Urothelium cell line (cell line): ENCODE data around the gene NOC3L.

Experiments
- DNase-seq: peaks from one replicate; pipeline ENCODE4 v3.0.0; 2011; ENCODE audit warnings: low spot score, mixed read lengths
- FAIRE-seq: peaks from 2 replicates; lab custom pipeline; 2011; peaks lifted over from hg19 to GRCh38; lab: Jason Lieb, UNC

Gene NOC3L

DNA sequence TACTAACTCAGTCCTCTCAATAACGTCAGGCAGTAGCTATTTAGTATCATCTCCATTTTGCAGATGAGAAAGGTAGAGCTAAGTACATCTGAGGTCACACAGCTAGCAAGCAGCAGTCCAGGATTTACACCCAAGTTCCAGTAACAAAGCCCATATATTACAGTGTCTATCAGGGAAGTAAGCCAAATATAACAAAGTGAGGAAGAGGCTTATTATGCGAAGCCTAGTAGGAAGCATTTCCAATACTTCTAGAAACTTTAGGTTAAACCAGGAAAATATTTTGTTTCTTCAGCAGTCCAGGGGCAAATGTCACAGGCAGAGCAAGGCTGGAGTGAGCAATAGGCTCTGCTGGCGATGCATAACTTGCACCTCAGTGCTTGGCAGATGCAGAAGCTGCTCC lies 53.9 kb downstream of the NOC3L start:
- DNase-seq (no peak), FAIRE-seq (no peak)

DNA sequence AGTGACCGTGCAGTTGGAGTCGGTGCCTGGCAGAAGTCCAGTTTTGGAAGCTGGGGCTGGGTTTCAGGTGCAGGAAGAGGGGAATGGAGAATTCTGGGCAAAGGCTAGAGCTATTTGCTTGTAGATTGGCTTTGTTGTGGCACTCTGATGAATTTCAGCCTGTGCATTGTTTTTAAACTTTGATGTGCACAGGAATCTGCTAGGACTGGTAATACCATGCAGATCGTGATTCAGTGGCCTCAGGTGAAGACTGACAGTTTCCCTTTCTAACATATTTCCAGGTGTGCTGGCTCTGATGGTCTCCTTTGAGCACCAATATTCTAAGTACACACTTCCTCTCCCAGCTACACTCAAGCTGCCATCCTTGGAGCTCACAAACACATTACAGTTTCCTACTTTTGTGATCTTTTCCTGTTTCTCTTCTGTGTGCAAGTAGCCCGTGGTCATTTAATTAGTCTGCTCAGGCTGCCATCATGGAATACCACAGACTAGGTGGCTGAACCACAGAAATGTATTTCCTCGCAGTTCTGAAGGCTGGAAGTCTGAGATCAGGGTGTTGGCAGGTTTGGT lies 55.6 kb downstream of the NOC3L start:
- FAIRE-seq (no peak), DNase-seq (no peak)

DNA sequence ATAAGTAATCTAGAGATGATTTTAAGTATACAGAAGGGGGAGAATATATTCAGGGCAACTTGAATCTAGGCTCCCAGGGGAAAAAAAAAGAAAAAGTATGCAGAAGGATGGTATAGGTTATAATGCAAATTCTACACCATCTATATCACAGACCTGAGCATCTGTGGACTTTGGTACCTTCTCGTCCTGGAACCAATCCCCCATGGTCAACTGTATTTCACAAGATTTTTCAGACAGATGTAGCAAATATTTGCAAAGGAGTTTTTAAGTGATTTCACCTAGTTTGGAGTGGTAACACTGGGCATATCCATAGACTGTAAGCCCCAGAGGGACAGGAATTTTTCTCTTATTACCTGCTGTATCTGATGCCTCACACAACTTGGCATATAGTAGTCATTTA lies 58.8 kb downstream of the NOC3L start:
- FAIRE-seq = no peak
- DNase-seq = no peak

DNA sequence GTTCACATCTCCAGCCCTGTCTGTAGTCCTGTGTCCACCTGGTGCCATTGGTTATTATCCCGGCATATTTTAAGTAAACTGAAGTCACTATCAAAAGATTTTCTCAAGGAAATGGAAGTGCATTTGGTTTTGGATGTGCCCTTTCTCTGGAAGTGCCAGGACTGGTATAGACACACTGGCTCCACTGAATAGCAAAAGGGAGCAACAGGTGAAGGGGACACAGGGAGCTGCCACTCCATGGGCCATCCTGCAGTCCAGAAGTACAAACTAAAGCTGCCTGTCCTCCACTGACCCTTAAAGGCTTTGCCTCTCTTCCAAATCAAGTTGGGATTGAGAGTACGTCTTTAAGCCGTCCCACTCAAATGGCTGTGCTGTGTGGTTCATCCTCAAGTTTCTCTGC lies 62.7 kb downstream of the NOC3L start:
- DNase-seq = no peak

DNA sequence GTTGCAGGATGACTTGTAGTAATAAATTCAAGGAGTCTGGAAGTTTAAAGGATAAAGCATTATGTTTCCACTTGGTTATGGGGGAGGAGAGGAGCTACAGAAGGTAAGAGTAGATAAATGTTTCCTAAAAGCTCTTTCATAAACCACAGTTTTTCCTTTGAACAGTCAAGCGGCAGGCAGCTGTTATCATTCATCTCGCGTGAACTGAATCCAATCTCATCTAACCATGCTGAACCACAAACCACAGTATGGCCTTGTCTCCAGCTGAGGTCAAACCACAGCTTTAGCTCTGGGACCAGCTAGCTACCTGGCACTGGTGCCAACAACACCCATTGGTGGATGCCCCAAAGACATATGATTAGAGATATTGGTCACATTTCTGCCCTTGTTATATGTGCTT lies 63.3 kb downstream of the NOC3L start:
- peak; percentile 42 for DNase-seq
- FAIRE-seq = peak; percentile 68

More for the DNA sequence above, 62.7 kb downstream of the NOC3L start:
- no peak for FAIRE-seq

DNA sequence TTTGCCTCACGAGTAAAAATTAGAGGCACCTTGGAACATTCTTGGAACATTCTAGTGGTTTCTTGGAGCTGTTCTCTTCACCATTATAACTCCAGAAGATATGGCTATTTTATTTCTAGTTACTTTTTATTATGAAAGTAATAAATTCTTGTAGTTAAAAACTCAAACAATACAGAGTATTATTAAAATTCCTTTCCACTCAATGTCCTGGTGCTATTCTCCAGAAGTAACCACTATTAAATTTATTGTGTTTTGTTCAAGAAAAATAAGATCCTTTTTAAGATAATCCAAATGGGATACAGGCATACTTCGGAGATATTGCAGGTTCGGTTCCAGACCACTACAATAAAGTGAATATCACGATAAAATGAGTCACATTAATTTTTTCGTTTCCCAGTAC lies 68.6 kb downstream of the NOC3L start:
- no peak for DNase-seq
- FAIRE-seq = no peak

DNA sequence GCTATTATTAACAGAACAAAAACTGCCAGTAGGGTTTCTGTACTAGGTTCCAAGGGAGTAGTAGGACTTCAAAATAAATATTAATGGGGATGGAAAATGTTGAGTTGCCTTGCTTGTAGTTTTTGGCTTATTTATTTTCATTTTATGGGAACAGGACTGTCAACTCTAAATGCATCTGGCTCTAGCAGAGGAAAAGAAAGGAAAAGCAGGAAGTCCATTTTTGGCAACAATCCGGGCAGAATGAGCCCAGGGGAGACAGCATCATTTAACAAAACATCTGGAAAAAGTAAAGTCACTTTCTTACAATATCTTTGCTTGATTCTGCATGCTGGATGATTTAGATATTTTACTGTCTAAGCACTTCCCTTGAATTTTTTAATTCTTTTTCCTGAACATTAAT lies 69.4 kb downstream of the NOC3L start:
- DNase-seq (no peak), FAIRE-seq (no peak)

DNA sequence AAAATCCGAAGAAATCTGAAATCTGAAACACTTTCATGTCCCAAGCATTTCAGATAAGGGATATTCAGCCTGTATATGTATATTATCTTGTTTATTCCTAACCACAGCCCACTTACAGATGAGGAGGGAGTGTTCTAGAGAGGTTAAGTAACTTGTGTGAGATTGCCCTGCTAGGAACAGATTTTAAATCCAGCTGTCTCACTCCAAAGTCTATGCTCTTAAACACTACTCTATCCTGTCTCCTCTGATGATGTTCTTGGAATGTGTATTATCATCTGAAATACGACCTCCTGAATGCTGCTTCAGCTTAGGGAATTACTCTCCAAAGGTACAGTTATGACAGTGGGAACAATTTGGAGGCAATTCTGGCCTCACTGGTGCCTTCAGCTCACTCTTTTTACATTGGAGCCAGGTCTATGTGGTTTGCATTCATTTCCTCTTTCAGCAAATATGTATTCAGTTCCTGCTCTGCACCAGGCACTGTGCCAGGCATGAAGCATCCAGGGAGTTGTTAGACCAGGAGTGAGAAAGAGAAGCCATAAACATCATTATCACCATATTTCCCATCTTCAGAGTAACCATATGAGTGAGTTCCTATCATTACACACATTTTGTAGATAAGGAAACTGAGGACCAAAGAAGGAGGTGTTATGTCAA lies 70.2 kb downstream of the NOC3L start:
- DNase-seq (no peak), FAIRE-seq (no peak)

DNA sequence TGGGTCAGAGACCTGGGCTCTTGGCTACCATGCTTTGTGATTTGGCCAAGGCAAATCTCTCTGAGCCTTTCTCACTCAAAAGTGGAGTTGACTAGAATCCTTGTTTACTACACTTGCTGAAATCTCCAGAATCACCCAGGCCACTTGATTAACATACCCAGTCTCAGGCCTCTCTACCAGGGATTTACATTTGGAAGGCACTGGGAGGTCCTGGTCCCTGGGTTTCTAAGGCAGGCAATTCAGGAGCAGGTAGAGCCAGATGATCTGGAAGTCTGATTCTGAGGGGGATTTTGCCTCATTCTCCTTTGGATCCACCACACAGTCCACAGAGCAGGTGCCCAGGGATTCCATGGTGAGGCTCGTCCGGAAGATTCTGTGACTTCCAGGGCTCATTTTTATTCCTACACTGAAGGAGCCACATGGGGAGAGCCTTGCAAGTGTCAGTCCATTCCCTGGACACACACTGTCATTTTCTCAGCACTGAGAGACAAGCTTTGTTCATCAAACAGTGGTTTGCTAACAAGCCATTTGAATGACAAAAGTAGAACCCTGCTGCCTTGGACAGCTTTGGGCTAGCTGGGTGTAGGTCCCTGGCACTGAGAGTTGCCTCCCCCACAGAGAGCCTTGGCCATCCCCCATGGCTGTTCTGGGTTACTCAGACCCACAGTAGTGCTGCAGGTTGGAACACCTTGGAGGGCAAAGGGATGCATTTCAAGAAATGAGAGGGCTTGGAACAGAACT lies 74.2 kb downstream of the NOC3L start:
- DNase-seq (no peak), FAIRE-seq (no peak)

DNA sequence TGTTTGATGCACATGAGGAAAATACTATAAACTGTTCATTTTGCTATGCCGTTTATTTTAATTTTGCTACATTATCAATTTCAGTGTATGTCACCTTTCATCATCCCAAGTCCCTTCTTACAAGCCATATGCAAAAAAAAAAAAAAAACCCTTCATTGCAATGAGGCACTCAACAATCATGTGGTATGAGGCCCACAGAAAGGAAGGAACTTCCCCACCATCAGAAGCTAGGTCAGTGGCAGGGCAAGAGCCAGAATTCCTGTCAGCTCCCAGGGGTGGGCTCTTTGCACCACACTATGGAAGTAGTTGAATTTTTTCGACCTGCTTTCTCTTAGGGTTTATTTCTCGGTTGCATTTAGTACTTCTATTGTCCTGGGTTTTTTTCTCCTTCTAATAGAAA lies 75.4 kb downstream of the NOC3L start:
- FAIRE-seq (no peak), DNase-seq (no peak)

DNA sequence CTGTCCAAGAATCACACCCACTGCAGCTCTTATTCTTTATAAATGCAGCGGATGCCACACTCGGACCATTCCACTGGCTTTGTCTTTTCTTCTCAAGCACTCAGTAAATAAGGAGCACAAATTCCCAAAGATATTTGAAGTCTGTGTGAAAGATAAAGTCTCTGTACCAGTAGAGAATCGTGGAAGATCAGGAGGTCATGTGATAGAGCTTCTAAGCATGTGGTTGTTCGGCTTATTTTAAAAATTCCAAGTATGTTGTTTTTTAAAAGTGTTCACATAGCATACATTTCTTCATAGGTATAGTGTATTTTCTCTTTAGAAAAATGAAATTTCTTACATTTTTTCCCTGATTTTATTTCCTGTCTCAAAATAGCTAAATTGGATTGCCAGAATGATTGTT lies 75.8 kb downstream of the NOC3L start:
- no peak for DNase-seq
- FAIRE-seq = no peak

DNA sequence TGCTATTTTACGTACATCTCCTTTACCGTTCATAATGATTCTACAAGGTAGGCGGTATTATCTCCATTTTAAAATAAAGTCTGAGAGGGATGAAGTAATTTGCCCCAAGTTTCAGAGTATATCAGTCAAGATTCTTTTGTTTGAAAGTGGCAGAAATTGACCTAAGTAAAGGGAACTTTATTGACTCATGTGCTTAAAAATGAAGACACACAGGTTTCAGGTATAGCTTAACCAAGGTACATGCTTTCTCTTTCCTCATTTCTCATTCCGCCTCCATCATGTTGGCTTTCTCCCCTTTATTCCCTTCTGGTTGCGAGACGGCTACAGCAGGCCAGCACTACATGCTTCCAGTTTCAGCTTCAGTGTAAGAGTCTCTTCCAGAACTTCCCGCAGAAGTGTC lies 77.5 kb downstream of the NOC3L start:
- FAIRE-seq (no peak), DNase-seq (no peak)
